ENCODE measurements around the gene ADARB2.

Gene ADARB2

GRCh38 chr10:1156921-1157614 is 580.3 kb downstream of the ADARB2 start:
- no peak for DNase-seq

GRCh38 chr10:1156616-1156886 is 580.8 kb downstream of the ADARB2 start:
- no peak for DNase-seq

- no peak for DNase-seq
Measured at GRCh38 chr10:1155791-1156615, 581.3 kb downstream of the ADARB2 start.

GRCh38 chr10:1154531-1155295 is 582.6 kb downstream of the ADARB2 start:
- DNase-seq: no peak

GRCh38 chr10:1153805-1154351 is 583.4 kb downstream of the ADARB2 start:
- no peak for DNase-seq

- no peak for DNase-seq
Measured at GRCh38 chr10:1153251-1153763, 584.0 kb downstream of the ADARB2 start.

- no peak for DNase-seq
Measured at GRCh38 chr10:1152386-1153250, 584.7 kb downstream of the ADARB2 start.

GRCh38 chr10:1151076-1152033 is 586.0 kb downstream of the ADARB2 start:
- no peak for DNase-seq

- no peak for DNase-seq
Measured at GRCh38 chr10:1150638-1150955, 586.7 kb downstream of the ADARB2 start.

- DNase-seq: no peak
Measured at GRCh38 chr10:1149793-1150637, 587.3 kb downstream of the ADARB2 start.

GRCh38 chr10:1148855-1149605 is 588.3 kb downstream of the ADARB2 start:
- no peak for DNase-seq

GRCh38 chr10:1147810-1148209 is 589.5 kb downstream of the ADARB2 start:
- no peak for DNase-seq

GRCh38 chr10:1142596-1142995 is 594.7 kb downstream of the ADARB2 start:
- DNase-seq: peak in 1 of 2 donors; percentile 20

GRCh38 chr10:1141701-1142100 is 595.6 kb downstream of the ADARB2 start:
- DNase-seq: no peak

- DNase-seq: no peak
Measured at GRCh38 chr10:1141261-1141660, 596.1 kb downstream of the ADARB2 start.

GRCh38 chr10:1138529-1138928 is 598.8 kb downstream of the ADARB2 start:
- DNase-seq: no peak

- DNase-seq: no peak
Measured at GRCh38 chr10:1137499-1138163, 599.7 kb downstream of the ADARB2 start.

GRCh38 chr10:1136268-1136667 is 601.1 kb downstream of the ADARB2 start:
- no peak for DNase-seq

- DNase-seq: no peak
Measured at GRCh38 chr10:1134156-1134555, 603.2 kb downstream of the ADARB2 start.

All from hippocampal formation (tissue), 2 donors.